K562 (cell line): ENCODE data around the gene STK25. TPM values are rescaled to one million over a fixed set of nuclear protein-coding genes. Genes with fewer than 3 reads are reported as not detected.

Experiments used
- ATAC-seq: fragments of 200-7000 bp; cut with Tn5 transposase; 3 replicates; pipeline ENCODE4 v1.9.1; 2020; ENCODE audit warnings: moderate library complexity
- BruUV-seq: library from RNA; stranded (reverse); fragments of 400-500 nt; replicated peaks from 2 replicates; lab custom pipeline; 2021; lab: Mats Ljungman, UMichigan
- CTCF ChIA-PET: fragments of 300-600 bp; formaldehyde crosslinking; extraction: SDS; loops from one replicate; lab custom pipeline; 2021; ENCODE audit warnings: low intra/inter-chr PET ratio; lab: Yijun Ruan, JAX
- POLR2A ChIA-PET: fragments of 300-600, 350-650 bp; sonication (Branson Sonifier 250); formaldehyde crosslinking; extraction: SDS; loops from one replicate; lab custom pipeline; 2021; ENCODE audit warnings: antibody characterized with exemption, inconsistent platforms; lab: Yijun Ruan, JAX
- DNase-seq, 4 experiments: peaks; one replicate each; pipeline versions ENCODE4 v3.0.0 to v3.0.0-alpha.2; 2011 to 2018; ENCODE audit warnings: low spot score in 3 of 4, mixed read lengths in 3 of 4; ENCODE audit errors: extremely low read depth in 1 of 4
- FAIRE-seq: peaks from 2 replicates; lab custom pipeline; 2011; peaks lifted over from hg19 to GRCh38; lab: Jason Lieb, UNC
- H2AFZ ChIP-seq: 2 replicates; pipeline ENCODE4 v1.6.0; 2011; ENCODE audit warnings: low read depth, low read length, control low read depth, inconsistent platforms
- H3K27ac ChIP-seq: fragments of 200-600 bp; 3 replicates; pipeline ENCODE4 v1.8.0; 2011; ENCODE audit warnings: low read depth, mild to moderate bottlenecking, control low read depth, inconsistent platforms, low read length, moderate library complexity, mixed read lengths; ENCODE audit errors: extremely low read depth
- H3K27me3 ChIP-seq, 2 experiments: fragments of 300-600 bp in 1 of 2; 2 replicates in 1 of 2; 3 replicates in 1 of 2; pipeline versions ENCODE4 v1.6.0 to v1.8.0; 2011; ENCODE audit warnings: inconsistent platforms in 2 of 2, low read length in 2 of 2, mild to moderate bottlenecking in 1 of 2, mixed read lengths in 1 of 2, moderate library complexity in 1 of 2; ENCODE audit not compliant: control insufficient read depth in 2 of 2, insufficient read depth in 2 of 2
- H3K36me3 ChIP-seq: fragments of 300-600 bp; 3 replicates; pipeline ENCODE4 v1.8.0; 2011; ENCODE audit warnings: mild to moderate bottlenecking, low read length, inconsistent platforms; ENCODE audit not compliant: control insufficient read depth, insufficient read depth
- H3K4me1 ChIP-seq, 2 experiments: fragments of 200-600 bp in 1 of 2; replicated peaks in 1 of 2; 2 replicates in 1 of 2; 3 replicates in 1 of 2; pipeline versions ENCODE4 v1.5.1 to v1.8.0; 2011; ENCODE audit warnings: inconsistent platforms in 2 of 2, low read length in 2 of 2, mild to moderate bottlenecking in 1 of 2, mixed read lengths in 1 of 2, moderate library complexity in 1 of 2; ENCODE audit not compliant: control insufficient read depth in 2 of 2, insufficient read depth in 2 of 2
- H3K4me2 ChIP-seq: 2 replicates; pipeline ENCODE4 v1.6.1; 2011; ENCODE audit warnings: low read length, control low read depth, inconsistent platforms, mixed read lengths; ENCODE audit not compliant: insufficient read depth
- H3K4me3 ChIP-seq: fragments of 200-600 bp; sonication (generic), shearing (Covaris generic); 2 replicates; pipeline ENCODE4 v1.5.1; 2016; ENCODE audit warnings: control low read depth, inconsistent platforms
- H3K79me2 ChIP-seq: fragments of 200-600 bp; 3 replicates; pipeline ENCODE4 v1.8.0; 2011; ENCODE audit warnings: low read length, inconsistent platforms; ENCODE audit not compliant: control insufficient read depth, insufficient read depth
- H3K9ac ChIP-seq, 2 experiments: 2 replicates each; pipeline versions ENCODE4 v1.6.0 to v1.6.1; 2011; ENCODE audit warnings: low read depth in 2 of 2, low read length in 2 of 2, control low read depth in 1 of 2, inconsistent platforms in 1 of 2, mild to moderate bottlenecking in 1 of 2, mixed read lengths in 1 of 2; ENCODE audit not compliant: insufficient read depth in 1 of 2
- H3K9me1 ChIP-seq: one replicate; pipeline ENCODE4 v1.6.0; 2011; ENCODE audit warnings: inconsistent platforms, mild to moderate bottlenecking, low read length, moderate library complexity; ENCODE audit not compliant: control insufficient read depth, insufficient read depth
- H3K9me3 ChIP-seq: replicated peaks from 2 replicates; pipeline ENCODE4 v1.5.1; 2011; ENCODE audit warnings: low read depth, low read length, inconsistent platforms; ENCODE audit not compliant: control insufficient read depth, insufficient read depth
- H4K20me1 ChIP-seq: replicated peaks from 2 replicates; pipeline ENCODE4 v1.6.1; 2011; ENCODE audit warnings: low read length, inconsistent platforms, mixed read lengths; ENCODE audit not compliant: control insufficient read depth, insufficient read depth
- C11orf30 ChIP-seq: fragments of 450-650 bp; IDR thresholded peaks from 2 replicates; pipeline ENCODE4 v1.6.1; 2016; ENCODE audit warnings: low read depth, mild to moderate bottlenecking
- CBFA2T3 ChIP-seq: fragments of 450-650 bp; IDR thresholded peaks from 2 replicates; pipeline ENCODE4 v1.6.1; 2017
- CBX5 ChIP-seq: IDR thresholded peaks from 2 replicates; pipeline ENCODE4 v1.6.1; 2014; ENCODE audit warnings: low read depth, borderline replicate concordance
- EP300 ChIP-seq: IDR thresholded peaks from 2 replicates; pipeline ENCODE4 v1.6.1; 2012; ENCODE audit warnings: low read length, improper control_type of control experiment
- GTF2A2 ChIP-seq: IDR thresholded peaks from 2 replicates; pipeline ENCODE4 v1.6.1; 2016; ENCODE audit warnings: mild to moderate bottlenecking, missing genetic modification characterization, missing compliant biosample characterization
- HMGXB4 ChIP-seq: sonication (generic); formaldehyde crosslinking; IDR thresholded peaks from 2 replicates; pipeline ENCODE4 v1.8.1; 2023; ENCODE audit warnings: mild to moderate bottlenecking, missing genetic modification reagents
- IRF2 ChIP-seq: sonication (generic); formaldehyde crosslinking; IDR thresholded peaks from 2 replicates; pipeline ENCODE4 v1.8.1; 2022; ENCODE audit warnings: mild to moderate bottlenecking, missing genetic modification reagents
- KAT2B ChIP-seq: IDR thresholded peaks from one replicate; pipeline ENCODE4 v1.6.1; 2012; ENCODE audit warnings: low read depth, mild to moderate bottlenecking, control low read depth, inconsistent platforms, low read length, moderate library complexity
- RFX5 ChIP-seq: IDR thresholded peaks from 2 replicates; pipeline ENCODE4 v1.6.1; 2011; ENCODE audit warnings: low read depth, mild to moderate bottlenecking, improper control_type of control experiment, low read length
- ZNF316 ChIP-seq: fragments of 450-650 bp; IDR thresholded peaks from 2 replicates; pipeline ENCODE4 v1.6.1; 2016
- ZNF511 ChIP-seq: sonication (generic); formaldehyde crosslinking; IDR thresholded peaks from 2 replicates; pipeline ENCODE4 v1.8.0; 2022; ENCODE audit warnings: mild to moderate bottlenecking, missing genetic modification reagents
- WGBS: fragments of 100-300 bp; shearing (Covaris generic); methylation state at CpG from one replicate; pipeline ENCODE4 v1.1.6; 2016; ENCODE audit warnings: low coverage, mixed read lengths; ENCODE audit not compliant: insufficient coverage; ENCODE audit errors: missing lambda C conversion rate; 5-methylcytosine and 5-hydroxymethylcytosine counted together
- in situ Hi-C: fragments of 300-500 bp; cut with MboI; formaldehyde crosslinking; loops from 4 replicates; pipeline ENCODE4 v1.15.0; 2018; ENCODE audit warnings: inconsistent platforms, mixed read lengths
- intact Hi-C: fragments of 100-400 bp; cut with micrococcal nuclease; formaldehyde crosslinking; loops from 2 replicates; pipeline ENCODE4 v1.14.2; 2022
- polyA plus RNA-seq, 8 experiments: library from polyadenylated mRNA; depleted of rRNA in 4 of 8; stranded (reverse) in 5 of 8; unstranded in 3 of 8; fragments of >200 nt; fragmentation: Nextera tagmentation in 2 of 8; fragmentation: Illumina TruSeq in 1 of 8; extraction: Ambion mirVana in 2 of 8; extraction: Trizol in 1 of 8; gene quantifications; 2 replicates each; pipeline versions ENCODE4 v1.2.1 to v1.2.3, GENCODE V29; 2011 to 2014; ENCODE audit warnings: inconsistent platforms in 1 of 8, missing spikeins in 1 of 8
- total RNA-seq, 7 experiments: library from RNA; depleted of rRNA in 6 of 7; stranded (reverse); fragments of >200 nt in 6 of 7; fragmentation: Illumina TruSeq in 2 of 7; extraction: Trizol in 2 of 7; gene quantifications; 2 replicates each; pipeline versions ENCODE4 v1.2.1 to v1.2.3, GENCODE V29; 2011 to 2021; ENCODE audit warnings: low replicate concordance in 1 of 7

The STK25 gene
- total and polyA plus RNA-seq, 9 of the 15 experiments (the other 6 are each of a cell fraction or from before 2014, with no cell fraction given), result 5.4 to 177 (median 116) TPM

- BruUV-seq, result no TSS peak
- POLR2A ChIA-PET, result no interaction called here
These were observed 14.1 kb upstream of the STK25 start for GRCh38 chr2:241522477-241522876.

More at GRCh38 chr2:241522477-241522876, 14.1 kb upstream of the STK25 start:
- no peaks in the 10 kb centered on the region for H4K20me1 ChIP-seq
- no peak for DNase-seq
- no peak overlapping the region for H3K4me2 ChIP-seq
- 54% methylated on average over 4 of the region's 5 CpGs for WGBS
- no peaks in the 10 kb centered on the region; the same call in 1 of the 2 replicates for H3K9me3 ChIP-seq
- H3K9ac ChIP-seq, result no peak overlapping the region
- H3K27ac ChIP-seq, result no peak overlapping the region
- no peak overlapping the region for H2AFZ ChIP-seq
- in situ Hi-C loops, result no loop called here
- no peaks in the 10 kb centered on the region for H3K9me1 ChIP-seq
- intact Hi-C loops, result no loop called here
- no peaks in the 10 kb centered on the region for H3K4me1 ChIP-seq
- H3K36me3 ChIP-seq, result no peaks in the 10 kb centered on the region
- no peaks in the 10 kb centered on the region for H3K79me2 ChIP-seq
- FAIRE-seq, result no peak
- CTCF ChIA-PET, result no interaction called here
- no peak overlapping the region for H3K4me3 ChIP-seq
- H3K27me3 ChIP-seq, result no peaks in the 10 kb centered on the region
- TF ChIP-seq CBX5 (no peak), RFX5 (no peak), C11orf30 (peak; percentile 51), IRF2 (no peak), ZNF316 (peak; percentile 78), KAT2B (no peak), GTF2A2 (tag) (no peak), CBFA2T3 (no peak), EP300 (no peak), HMGXB4 (no peak), ZNF511 (no peak)
- no peak for ATAC-seq
